ENCODE measurements around the gene POMT1.
A peak's percentile ranks its signal among the peaks of the same experiment; 100 is the strongest.

POMT1 gene

GRCh38 chr9:131557855-131558548 is 55.3 kb downstream of the POMT1 start:
- no peak for DNase-seq

GRCh38 chr9:131559421-131560000 is 56.8 kb downstream of the POMT1 start:
- DNase-seq, result no peak

GRCh38 chr9:131562032-131562959 is 59.6 kb downstream of the POMT1 start:
- DNase-seq, result peak; percentile 28

GRCh38 chr9:131565369-131565768 is 62.7 kb downstream of the POMT1 start:
- no peak for DNase-seq

GRCh38 chr9:131566158-131566557 is 63.4 kb downstream of the POMT1 start:
- DNase-seq, result no peak

GRCh38 chr9:131567910-131568309 is 65.2 kb downstream of the POMT1 start:
- no peak for DNase-seq
